ENCODE data around the gene MBD3.

Gene MBD3

DNA sequence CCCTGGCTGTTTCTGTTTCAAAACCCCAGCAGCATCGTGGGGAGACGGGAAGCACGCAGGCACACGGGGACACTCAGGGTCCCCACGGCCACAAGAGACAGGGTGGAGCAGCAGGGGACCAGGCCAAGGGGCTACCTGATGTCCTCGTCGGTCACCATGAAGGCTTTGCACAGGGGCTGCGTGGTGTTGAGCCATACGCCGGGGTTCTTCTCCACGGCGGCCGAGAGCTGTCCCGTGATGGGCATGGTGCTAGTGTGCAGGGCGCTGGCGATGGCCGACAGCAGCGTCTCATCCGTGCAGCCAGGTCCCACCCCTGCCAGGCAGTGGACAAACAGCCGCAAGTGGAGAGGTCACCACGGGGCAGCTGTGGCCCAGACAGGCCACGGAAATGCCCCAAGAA lies 11.7 kb downstream of the MBD3 start:
- Histone ChIP-seq H3K36me3 (ENCODE audit: control insufficient read depth in 2 of 2, insufficient read depth in 1 of 2, low read length in 2 of 2) (peaks cover 25 to 86% of the 10 kb centered on the region in 2 experiments), H3K9me3 (ENCODE audit: control insufficient read depth, insufficient read depth, low read depth, low read length) (no peaks in the 10 kb centered on the region), H3K27ac (ENCODE audit: extremely low read depth, low read depth, low read length) (no peak overlapping the region), H3K4me1 (ENCODE audit: control insufficient read depth, insufficient read depth, low read length) (no peaks in the 10 kb centered on the region), H3K4me3 (ENCODE audit: low read depth, low read length) (no peak overlapping the region)
- ChIA-PET CTCF (no interaction called here), POLR2A (interaction anchor here (0.6 to 1.7 kb wide), 3 partner anchors 10 to 24 kb away, joined by 5 to 9 read pairs (median 7); partner anchors contain the start of genes MBD3 and UQCR11)
- TF ChIP-seq ZNF701 (tag by site-specific recombination; IDR thresholded peaks at IDR 0.05) = no peak
- no peak for TF ChIP-seq ZNF629 (tag by site-specific recombination; IDR thresholded peaks at IDR 0.05)
- no peak for TF ChIP-seq ZNF2 (tag by site-specific recombination; IDR thresholded peaks at IDR 0.05)
- no peak for TF ChIP-seq ZNF664 (tag by site-specific recombination; IDR thresholded peaks at IDR 0.05)
- TF ChIP-seq, protein P1, sequence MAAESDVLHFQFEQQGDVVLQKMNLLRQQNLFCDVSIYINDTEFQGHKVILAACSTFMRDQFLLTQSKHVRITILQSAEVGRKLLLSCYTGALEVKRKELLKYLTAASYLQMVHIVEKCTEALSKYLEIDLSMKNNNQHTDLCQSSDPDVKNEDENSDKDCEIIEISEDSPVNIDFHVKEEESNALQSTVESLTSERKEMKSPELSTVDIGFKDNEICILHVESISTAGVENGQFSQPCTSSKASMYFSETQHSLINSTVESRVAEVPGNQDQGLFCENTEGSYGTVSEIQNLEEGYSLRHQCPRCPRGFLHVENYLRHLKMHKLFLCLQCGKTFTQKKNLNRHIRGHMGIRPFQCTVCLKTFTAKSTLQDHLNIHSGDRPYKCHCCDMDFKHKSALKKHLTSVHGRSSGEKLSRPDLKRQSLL (tag by site-specific recombination; IDR thresholded peaks at IDR 0.05) = no peak
- no peak for TF ChIP-seq RBAK (tag by site-specific recombination; IDR thresholded peaks at IDR 0.05)
- no peak for TF ChIP-seq ZNF324 (tag by site-specific recombination; IDR thresholded peaks at IDR 0.05)
- TF ChIP-seq ZNF830 (tag by site-specific recombination; IDR thresholded peaks at IDR 0.05; ENCODE audit: low read depth) = no peak
- TF ChIP-seq, protein P2, sequence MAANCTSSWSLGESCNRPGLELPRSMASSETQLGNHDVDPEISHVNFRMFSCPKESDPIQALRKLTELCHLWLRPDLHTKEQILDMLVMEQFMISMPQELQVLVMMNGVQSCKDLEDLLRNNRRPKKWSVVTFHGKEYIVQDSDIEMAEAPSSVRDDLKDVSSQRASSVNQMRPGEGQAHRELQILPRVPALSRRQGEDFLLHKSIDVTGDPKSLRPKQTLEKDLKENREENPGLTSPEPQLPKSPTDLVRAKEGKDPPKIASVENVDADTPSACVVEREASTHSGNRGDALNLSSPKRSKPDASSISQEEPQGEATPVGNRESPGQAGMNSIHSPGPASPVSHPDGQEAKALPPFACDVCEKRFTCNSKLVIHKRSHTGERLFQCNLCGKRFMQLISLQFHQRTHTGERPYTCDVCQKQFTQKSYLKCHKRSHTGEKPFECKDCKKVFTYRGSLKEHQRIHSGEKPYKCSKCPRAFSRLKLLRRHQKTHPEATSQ (tag by site-specific recombination; IDR thresholded peaks at IDR 0.05) = no peak
- TF ChIP-seq ZNF560 (tag by site-specific recombination; IDR thresholded peaks at IDR 0.05; ENCODE audit: borderline replicate concordance) = no peak
- no peak for TF ChIP-seq ZNF544 (tag by site-specific recombination; IDR thresholded peaks at IDR 0.05)
- TF ChIP-seq, protein P3, sequence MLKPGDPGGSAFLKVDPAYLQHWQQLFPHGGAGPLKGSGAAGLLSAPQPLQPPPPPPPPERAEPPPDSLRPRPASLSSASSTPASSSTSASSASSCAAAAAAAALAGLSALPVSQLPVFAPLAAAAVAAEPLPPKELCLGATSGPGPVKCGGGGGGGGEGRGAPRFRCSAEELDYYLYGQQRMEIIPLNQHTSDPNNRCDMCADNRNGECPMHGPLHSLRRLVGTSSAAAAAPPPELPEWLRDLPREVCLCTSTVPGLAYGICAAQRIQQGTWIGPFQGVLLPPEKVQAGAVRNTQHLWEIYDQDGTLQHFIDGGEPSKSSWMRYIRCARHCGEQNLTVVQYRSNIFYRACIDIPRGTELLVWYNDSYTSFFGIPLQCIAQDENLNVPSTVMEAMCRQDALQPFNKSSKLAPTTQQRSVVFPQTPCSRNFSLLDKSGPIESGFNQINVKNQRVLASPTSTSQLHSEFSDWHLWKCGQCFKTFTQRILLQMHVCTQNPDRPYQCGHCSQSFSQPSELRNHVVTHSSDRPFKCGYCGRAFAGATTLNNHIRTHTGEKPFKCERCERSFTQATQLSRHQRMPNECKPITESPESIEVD (tag by site-specific recombination; IDR thresholded peaks at IDR 0.05) = no peak
- no peak for TF ChIP-seq ZNF658 (tag by site-specific recombination; IDR thresholded peaks at IDR 0.05)

DNA sequence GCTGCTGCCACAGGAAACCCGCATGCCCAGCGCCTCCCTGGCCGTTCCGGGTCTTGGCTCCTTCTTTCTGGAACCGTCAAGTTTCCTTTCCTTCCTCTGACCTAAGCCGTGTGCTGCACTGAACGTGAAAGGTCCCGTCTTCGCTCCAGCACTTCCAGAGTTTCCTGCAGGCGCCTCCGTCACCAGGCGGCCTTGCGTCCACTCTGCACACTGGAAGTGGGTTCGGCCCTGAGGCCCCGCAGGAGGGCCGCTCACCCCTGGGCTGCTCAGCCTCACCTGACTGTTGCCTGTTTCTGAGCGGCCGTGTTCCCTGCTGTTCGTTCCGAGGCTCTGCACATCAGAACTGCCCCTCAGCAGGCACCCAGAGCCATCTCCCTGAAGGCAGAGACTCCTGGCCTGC lies 12.3 kb downstream of the MBD3 start:
- H3K27ac ChIP-seq (ENCODE audit: extremely low read depth, low read depth, low read length) = no peak overlapping the region
- POLR2A ChIA-PET = no interaction called here
- no peak overlapping the region for H3K4me3 ChIP-seq (ENCODE audit: low read depth, low read length)
- TF ChIP-seq ZNF292 (tag by site-specific recombination; IDR thresholded peaks at IDR 0.05; ENCODE audit: borderline replicate concordance, low read depth) (no peak), ZNF600 (tag by site-specific recombination; IDR thresholded peaks at IDR 0.05) (0 out of 2 replicates have a peak, but pooled peaks have one; percentile 35), ZNF157 (tag by site-specific recombination; IDR thresholded peaks at IDR 0.05) (no peak)
- no peaks in the 10 kb centered on the region for H3K4me1 ChIP-seq (ENCODE audit: control insufficient read depth, insufficient read depth, low read length)
- H3K36me3 ChIP-seq (ENCODE audit: control insufficient read depth in 2 of 2, insufficient read depth in 1 of 2, low read length in 2 of 2) = peaks cover 25 to 80% of the 10 kb centered on the region in 2 experiments
- no peaks in the 10 kb centered on the region for H3K9me3 ChIP-seq (ENCODE audit: control insufficient read depth, insufficient read depth, low read depth, low read length)
- CTCF ChIA-PET = no interaction called here

DNA sequence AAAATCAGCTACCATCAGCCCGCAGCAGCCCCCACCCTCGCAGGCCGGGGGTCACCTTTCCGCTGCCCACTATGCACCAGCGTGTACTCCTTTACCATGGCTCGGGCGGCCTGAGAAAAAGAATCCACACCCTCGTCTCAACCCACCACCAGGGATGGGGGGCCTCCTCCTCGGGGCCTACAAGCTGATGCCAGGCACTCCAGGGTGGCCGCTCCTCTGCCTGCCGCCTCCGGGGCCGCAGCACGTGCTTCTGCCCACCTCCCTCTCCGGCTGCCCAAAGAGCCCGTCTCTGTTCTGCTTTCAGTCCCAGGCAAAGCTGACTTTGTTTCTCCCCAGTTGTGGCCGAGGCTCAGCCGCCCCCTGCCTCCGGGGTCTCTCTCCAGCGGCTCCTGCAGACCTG lies 13.4 kb downstream of the MBD3 start:
- ChIA-PET CTCF (no interaction called here), POLR2A (interaction anchor here (0.6 to 1.5 kb wide), 3 partner anchors 8 to 310 kb away, joined by 4 to 7 read pairs (median 5); partner anchors contain the start of gene CIRBP)
- H3K36me3 ChIP-seq (ENCODE audit: control insufficient read depth in 2 of 2, insufficient read depth in 1 of 2, low read length in 2 of 2) = peaks cover 25 to 69% of the 10 kb centered on the region in 2 experiments
- H3K4me3 ChIP-seq (ENCODE audit: low read depth, low read length) = no peak overlapping the region
- no peak overlapping the region for H3K27ac ChIP-seq (ENCODE audit: extremely low read depth, low read depth, low read length)
- no peaks in the 10 kb centered on the region for H3K9me3 ChIP-seq (ENCODE audit: control insufficient read depth, insufficient read depth, low read depth, low read length)
- no peaks in the 10 kb centered on the region for H3K4me1 ChIP-seq (ENCODE audit: control insufficient read depth, insufficient read depth, low read length)
- TF ChIP-seq EGR2 (tag by site-specific recombination; IDR thresholded peaks at IDR 0.05; ENCODE audit: low read depth) = peak; percentile 27; the same call in 1 of the 2 replicates
- no peak for TF ChIP-seq ZNF768 (tag by site-specific recombination; IDR thresholded peaks at IDR 0.05)
- TF ChIP-seq ZNF335 (tag by site-specific recombination; conservative IDR thresholded peaks at IDR 0.05) = peak; percentile 47
- no peak for TF ChIP-seq TRIM28 (IDR thresholded peaks at IDR 0.05; ENCODE audit: borderline replicate concordance, low read length)
- TF ChIP-seq ZNF302 (tag by site-specific recombination; IDR thresholded peaks at IDR 0.05; ENCODE audit: low read depth) = no peak
- no peak for TF ChIP-seq ZNF654 (tag by site-specific recombination; IDR thresholded peaks at IDR 0.05; ENCODE audit: low read depth)
- 0 out of 2 replicates have a peak, but pooled peaks have one; percentile 37 for TF ChIP-seq ZNF394 (tag by site-specific recombination; IDR thresholded peaks at IDR 0.05; ENCODE audit: borderline replicate concordance)
- TF ChIP-seq, protein P4, sequence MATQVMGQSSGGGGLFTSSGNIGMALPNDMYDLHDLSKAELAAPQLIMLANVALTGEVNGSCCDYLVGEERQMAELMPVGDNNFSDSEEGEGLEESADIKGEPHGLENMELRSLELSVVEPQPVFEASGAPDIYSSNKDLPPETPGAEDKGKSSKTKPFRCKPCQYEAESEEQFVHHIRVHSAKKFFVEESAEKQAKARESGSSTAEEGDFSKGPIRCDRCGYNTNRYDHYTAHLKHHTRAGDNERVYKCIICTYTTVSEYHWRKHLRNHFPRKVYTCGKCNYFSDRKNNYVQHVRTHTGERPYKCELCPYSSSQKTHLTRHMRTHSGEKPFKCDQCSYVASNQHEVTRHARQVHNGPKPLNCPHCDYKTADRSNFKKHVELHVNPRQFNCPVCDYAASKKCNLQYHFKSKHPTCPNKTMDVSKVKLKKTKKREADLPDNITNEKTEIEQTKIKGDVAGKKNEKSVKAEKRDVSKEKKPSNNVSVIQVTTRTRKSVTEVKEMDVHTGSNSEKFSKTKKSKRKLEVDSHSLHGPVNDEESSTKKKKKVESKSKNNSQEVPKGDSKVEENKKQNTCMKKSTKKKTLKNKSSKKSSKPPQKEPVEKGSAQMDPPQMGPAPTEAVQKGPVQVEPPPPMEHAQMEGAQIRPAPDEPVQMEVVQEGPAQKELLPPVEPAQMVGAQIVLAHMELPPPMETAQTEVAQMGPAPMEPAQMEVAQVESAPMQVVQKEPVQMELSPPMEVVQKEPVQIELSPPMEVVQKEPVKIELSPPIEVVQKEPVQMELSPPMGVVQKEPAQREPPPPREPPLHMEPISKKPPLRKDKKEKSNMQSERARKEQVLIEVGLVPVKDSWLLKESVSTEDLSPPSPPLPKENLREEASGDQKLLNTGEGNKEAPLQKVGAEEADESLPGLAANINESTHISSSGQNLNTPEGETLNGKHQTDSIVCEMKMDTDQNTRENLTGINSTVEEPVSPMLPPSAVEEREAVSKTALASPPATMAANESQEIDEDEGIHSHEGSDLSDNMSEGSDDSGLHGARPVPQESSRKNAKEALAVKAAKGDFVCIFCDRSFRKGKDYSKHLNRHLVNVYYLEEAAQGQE (tag by site-specific recombination; IDR thresholded peaks at IDR 0.05) = no peak
- TF ChIP-seq BCL11A (tag by site-specific recombination; IDR thresholded peaks at IDR 0.05; ENCODE audit: low read depth) = no peak
- TF ChIP-seq ZNF776 (tag by site-specific recombination; IDR thresholded peaks at IDR 0.05; ENCODE audit: borderline replicate concordance) = no peak

Measured in HEK293 (cell line).